HepG2 (cell line): ENCODE measurements around the gene CDK10. TPM values are rescaled to one million over a fixed set of nuclear protein-coding genes. Genes with fewer than 3 reads are reported as not detected.

Experiments
- ATF4 ChIP-seq, 2 experiments: fragments of 450-650 bp in 1 of 2; sonication (generic) in 1 of 2; formaldehyde crosslinking; IDR thresholded peaks; 2 replicates each; pipeline versions ENCODE4 v1.5.0 to v1.8.0; 2020 to 2022; ENCODE audit warnings: mild to moderate bottlenecking in 1 of 2, missing genetic modification reagents in 1 of 2
- ATRX ChIP-seq: sonication (generic); formaldehyde crosslinking; IDR thresholded peaks from 2 replicates; pipeline ENCODE4 v1.4.0; 2020; ENCODE audit warnings: missing genetic modification reagents, borderline replicate concordance
- CC2D1A ChIP-seq: sonication (generic); formaldehyde crosslinking; IDR thresholded peaks from 2 replicates; pipeline ENCODE4 v1.8.1; 2023; ENCODE audit warnings: mild to moderate bottlenecking, missing genetic modification reagents
- FUBP1 ChIP-seq: sonication (generic); formaldehyde crosslinking; IDR thresholded peaks from 2 replicates; pipeline ENCODE4 v1.5.1; 2020; ENCODE audit warnings: missing genetic modification reagents, mild to moderate bottlenecking, borderline replicate concordance
- HMGXB4 ChIP-seq, 2 experiments: sonication (generic) in 1 of 2; formaldehyde crosslinking in 1 of 2; IDR thresholded peaks; 2 replicates each; pipeline versions ENCODE4 v1.4.0 to v1.6.1; 2018 to 2020; ENCODE audit warnings: missing genetic modification reagents in 2 of 2, borderline replicate concordance in 1 of 2, low read depth in 1 of 2, mild to moderate bottlenecking in 1 of 2, missing biosample characterization in 1 of 2
- MATR3 ChIP-seq: sonication (generic); formaldehyde crosslinking; IDR thresholded peaks from 2 replicates; pipeline ENCODE4 v1.4.0; 2020; ENCODE audit warnings: missing genetic modification reagents
- MXD1 ChIP-seq: sonication (generic); formaldehyde crosslinking; IDR thresholded peaks from 2 replicates; pipeline ENCODE4 v1.4.0; 2020; ENCODE audit warnings: mild to moderate bottlenecking, missing genetic modification reagents
- NFYC ChIP-seq: IDR thresholded peaks from 2 replicates; pipeline ENCODE4 v1.6.1; 2016; ENCODE audit warnings: missing genetic modification reagents, missing compliant biosample characterization
- RCOR2 ChIP-seq: IDR thresholded peaks from 2 replicates; pipeline ENCODE4 v1.6.1; 2016; ENCODE audit warnings: missing biosample characterization, missing genetic modification reagents
- RORA ChIP-seq: sonication (generic); formaldehyde crosslinking; IDR thresholded peaks from 2 replicates; pipeline ENCODE4 v1.5.0; 2020; ENCODE audit warnings: mild to moderate bottlenecking, missing genetic modification reagents, moderate library complexity
- TMF1 ChIP-seq: sonication (generic); formaldehyde crosslinking; IDR thresholded peaks from 2 replicates; pipeline ENCODE4 v1.8.1; 2022; ENCODE audit warnings: low read depth, missing genetic modification reagents
- ZKSCAN8 ChIP-seq: IDR thresholded peaks from 2 replicates; pipeline ENCODE4 v1.6.1; 2016; ENCODE audit warnings: borderline replicate concordance, missing genetic modification reagents, missing compliant biosample characterization
- ZNF160 ChIP-seq: sonication (generic); formaldehyde crosslinking; IDR thresholded peaks from 2 replicates; pipeline ENCODE4 v1.8.0; 2022; ENCODE audit warnings: mild to moderate bottlenecking, inconsistent platforms, missing genetic modification reagents
- ZNF20 ChIP-seq: sonication (generic); formaldehyde crosslinking; IDR thresholded peaks from 2 replicates; pipeline ENCODE4 v1.4.0; 2020; ENCODE audit warnings: mild to moderate bottlenecking, moderate library complexity, missing genetic modification reagents
- ZNF235 ChIP-seq: sonication (generic); formaldehyde crosslinking; IDR thresholded peaks from 2 replicates; pipeline ENCODE4 v1.8.1; 2023; ENCODE audit warnings: mild to moderate bottlenecking, missing genetic modification reagents, borderline replicate concordance
- ZNF749 ChIP-seq: sonication (generic); formaldehyde crosslinking; IDR thresholded peaks from 2 replicates; pipeline ENCODE4 v1.8.0; 2022; ENCODE audit warnings: mild to moderate bottlenecking, missing genetic modification reagents, moderate library complexity, borderline replicate concordance
- ZNF782 ChIP-seq: sonication (generic); formaldehyde crosslinking; IDR thresholded peaks from 2 replicates; pipeline ENCODE4 v1.4.0; 2020; ENCODE audit warnings: missing genetic modification reagents, mild to moderate bottlenecking, borderline replicate concordance
- ZNF839 ChIP-seq: sonication (generic); formaldehyde crosslinking; IDR thresholded peaks from 2 replicates; pipeline ENCODE4 v1.4.0; 2020; ENCODE audit warnings: missing genetic modification reagents, mild to moderate bottlenecking, borderline replicate concordance
- ZNF841 ChIP-seq: sonication (generic); formaldehyde crosslinking; IDR thresholded peaks from 2 replicates; pipeline ENCODE4 v1.8.1; 2023; ENCODE audit warnings: missing genetic modification reagents, borderline replicate concordance
- ZXDC ChIP-seq: sonication (generic); formaldehyde crosslinking; IDR thresholded peaks from 2 replicates; pipeline ENCODE4 v1.5.0; 2020; ENCODE audit warnings: mild to moderate bottlenecking, missing genetic modification reagents
- ZZZ3 ChIP-seq: sonication (generic); formaldehyde crosslinking; IDR thresholded peaks from 2 replicates; pipeline ENCODE4 v1.4.0; 2020; ENCODE audit warnings: missing genetic modification reagents, mild to moderate bottlenecking, borderline replicate concordance
- polyA plus RNA-seq, 8 experiments: library from polyadenylated mRNA; depleted of rRNA in 3 of 8; stranded (reverse) in 7 of 8; unstranded in 1 of 8; fragments of >200 nt; fragmentation: Illumina TruSeq in 4 of 8; extraction: Trizol in 4 of 8; gene quantifications; 2 replicates each; pipeline versions ENCODE4 v1.2.1 to v1.2.3, GENCODE V29; 2011 to 2016; ENCODE audit warnings: low read depth in 4 of 8, missing spikeins in 1 of 8, mixed read lengths in 1 of 8; ENCODE audit not compliant: insufficient read depth in 1 of 8
- total RNA-seq, 5 experiments: library from RNA; depleted of rRNA; stranded (reverse); fragments of >200 nt; fragmentation: Illumina TruSeq; extraction: Trizol; gene quantifications; 2 replicates each; pipeline ENCODE4 v1.2.3, GENCODE V29; 2016; ENCODE audit warnings: low read depth in 1 of 5

Gene CDK10
- total and polyA plus RNA-seq, 2 of the 13 experiments (the other 11 are each of a cell fraction or from before 2014, with no cell fraction given): 2.5 to 3.9 TPM

GRCh38 chr16:89693931-89694783 lies 7.7 kb downstream of the CDK10 start (continued):
- no peak for TF ChIP-seq ATRX (CRISPR knock-in tag)
- 0 out of 2 replicates have a peak, but pooled peaks have one; percentile 28 for TF ChIP-seq ZZZ3 (CRISPR knock-in tag)
- TF ChIP-seq NFYC (CRISPR knock-in tag): no peak
- TF ChIP-seq ZNF749 (CRISPR knock-in tag): no peak
- no peak; the same call in 1 of the 2 replicates for TF ChIP-seq ZNF782 (CRISPR knock-in tag)
- TF ChIP-seq ZKSCAN8 (CRISPR knock-in tag): no peak
- TF ChIP-seq RCOR2 (CRISPR knock-in tag): no peak
- TF ChIP-seq ZNF235 (CRISPR knock-in tag): no peak
- TF ChIP-seq RORA (CRISPR knock-in tag): no peak
- no peak for TF ChIP-seq ATF4 (CRISPR knock-in tag; IDR thresholded peaks at IDR 0.05)
- TF ChIP-seq ZNF839 (CRISPR knock-in tag): no peak
- TF ChIP-seq ZNF20: no peak
- no peak for TF ChIP-seq CC2D1A
- TF ChIP-seq MXD1: no peak
- peak in 1 of 2 experiments; percentile 45; a peak in 2 of 4 replicates for TF ChIP-seq HMGXB4 (CRISPR knock-in tag; IDR thresholded peaks at IDR 0.05; ENCODE audit: borderline replicate concordance in 1 of 2, low read depth in 1 of 2)
- no peak for TF ChIP-seq TMF1 (CRISPR knock-in tag)
- TF ChIP-seq FUBP1 (CRISPR knock-in tag): no peak
- TF ChIP-seq ZXDC (CRISPR knock-in tag): no peak
- no peak for TF ChIP-seq ZNF841 (CRISPR knock-in tag)
- no peak for TF ChIP-seq MATR3
- TF ChIP-seq ZNF160 (CRISPR knock-in tag): no peak
